HG03066 (cell line): ENCODE results near the gene NUP155.
"Not testable (repeated sequence)": the region's sequence is repeated elsewhere in the genome, so short reads cannot be mapped to it uniquely, and the experiment has no call there.

ENCODE experiments used
- ATAC-seq: cut with Tn5 transposase; IDR thresholded peaks from one replicate; pipeline ENCODE4 v1.9.1; 2021; ENCODE audit warnings: low read depth; ENCODE audit not compliant: unreplicated experiment

Gene NUP155

GRCh38 chr5:37296313-37296712 lies 74.6 kb downstream of the NUP155 start:
- ATAC-seq = not testable (repeated sequence)

GRCh38 chr5:37283214-37283820 lies 87.6 kb downstream of the NUP155 start:
- ATAC-seq = no peak

GRCh38 chr5:37275511-37275910 lies 95.4 kb downstream of the NUP155 start:
- no peak for ATAC-seq

GRCh38 chr5:37272511-37272910 lies 98.4 kb downstream of the NUP155 start:
- ATAC-seq = no peak

GRCh38 chr5:37268100-37268499 lies 102.8 kb downstream of the NUP155 start:
- ATAC-seq = not testable (repeated sequence)

- no peak for ATAC-seq
Observed at GRCh38 chr5:37255774-37256358, 115.0 kb downstream of the NUP155 start.

GRCh38 chr5:37254581-37254980 lies 116.3 kb downstream of the NUP155 start:
- no peak for ATAC-seq

- no peak for ATAC-seq
Observed at GRCh38 chr5:37251665-37252064, 119.2 kb downstream of the NUP155 start.

GRCh38 chr5:37249815-37250164 lies 121.1 kb downstream of the NUP155 start:
- no peak for ATAC-seq

GRCh38 chr5:37248970-37249814 lies 121.7 kb downstream of the NUP155 start, which contains the start of gene CPLANE1:
Gene CPLANE1, minus strand, starts transcription at chr5:37249376. Its CDS starts 1,678 bp downstream, at chr5:37247698.
- ATAC-seq = peak; percentile 77

- no peak for ATAC-seq
Observed at GRCh38 chr5:37248421-37248969, 122.4 kb downstream of the NUP155 start.

- no peak for ATAC-seq
Observed at GRCh38 chr5:37247496-37247895, 123.4 kb downstream of the NUP155 start.

GRCh38 chr5:37247036-37247435 lies 123.9 kb downstream of the NUP155 start:
- no peak for ATAC-seq
